ENCODE measurements around the gene SIK3.

- no peak for TF ChIP-seq EZH2phosphoT487 (IDR thresholded peaks at IDR 0.05; ENCODE audit: borderline replicate concordance, low read length)
- no peak for TF ChIP-seq CTCF (conservative IDR thresholded peaks at IDR 0.05; ENCODE audit: low read depth, low read length)
These were observed 95.5 kb downstream of the SIK3 start for GRCh38 chr11:117002639-117003299.
